SK-N-SH treated with all-trans-retinoic acid at 6 μM for 48 hours (cell line): ENCODE results near the gene TDRD3.

Experiments used
- ATAC-seq: fragments of 200-7000 bp; cut with Tn5 transposase; 3 replicates; pipeline ENCODE4 v1.9.1; 2020; ENCODE audit warnings: mild to moderate bottlenecking, moderate library complexity
- ARNTL ChIP-seq: fragments of 450-650 bp; formaldehyde crosslinking; IDR thresholded peaks from 2 replicates; pipeline ENCODE4 v1.5.0; 2020; ENCODE audit warnings: low read depth, mild to moderate bottlenecking, moderate library complexity, borderline replicate concordance
- BACH2 ChIP-seq: fragments of 250-450 bp; sonication (Bioruptor Pico); IDR thresholded peaks from 2 replicates; pipeline ENCODE4 v1.9.0; 2021; ENCODE audit warnings: mild to moderate bottlenecking, borderline replicate concordance
- CREB5 ChIP-seq: fragments of 250-450 bp; sonication (Bioruptor Pico); IDR thresholded peaks from 2 replicates; pipeline ENCODE4 v1.5.1; 2020; ENCODE audit warnings: low read depth, mild to moderate bottlenecking, moderate library complexity
- CSDC2 ChIP-seq: fragments of 250-450 bp; sonication (Bioruptor Pico); IDR thresholded peaks from 2 replicates; pipeline ENCODE4 v1.5.0; 2020; ENCODE audit warnings: mild to moderate bottlenecking, moderate library complexity
- ESRRG ChIP-seq: fragments of 250-450 bp; sonication (Bioruptor Pico); IDR thresholded peaks from 2 replicates; pipeline ENCODE4 v1.6.1; 2021; ENCODE audit warnings: mild to moderate bottlenecking
- GLIS3 ChIP-seq: fragments of 250-450 bp; sonication (Bioruptor Pico); IDR thresholded peaks from 2 replicates; pipeline ENCODE4 v1.5.0; 2020; ENCODE audit warnings: mild to moderate bottlenecking, moderate library complexity
- ISL1 ChIP-seq: fragments of 250-450 bp; sonication (Bioruptor Pico); IDR thresholded peaks from 2 replicates; pipeline ENCODE4 v2.1.2; 2022; ENCODE audit warnings: mild to moderate bottlenecking, moderate library complexity
- OSR1 ChIP-seq: fragments of 250-450 bp; sonication (Bioruptor Pico); IDR thresholded peaks from 2 replicates; pipeline ENCODE4 v1.8.0; 2022; ENCODE audit warnings: moderate library complexity, mild to moderate bottlenecking, inconsistent platforms
- POU6F1 ChIP-seq: fragments of 250-450 bp; sonication (Bioruptor Pico); IDR thresholded peaks from 2 replicates; pipeline ENCODE4 v1.8.0; 2021; ENCODE audit warnings: low read depth, mild to moderate bottlenecking, moderate library complexity, borderline replicate concordance
- PPARA ChIP-seq: fragments of 250-450 bp; sonication (Bioruptor Pico); IDR thresholded peaks from 2 replicates; pipeline ENCODE4 v1.5.0; 2020; ENCODE audit warnings: mild to moderate bottlenecking, borderline replicate concordance
- RARB ChIP-seq: fragments of 250-450 bp; sonication (Bioruptor Pico); IDR thresholded peaks from 2 replicates; pipeline ENCODE4 v1.8.0; 2021; ENCODE audit warnings: mild to moderate bottlenecking, moderate library complexity
- SNAI2 ChIP-seq: fragments of 250-450 bp; sonication (Bioruptor Pico); IDR thresholded peaks from 2 replicates; pipeline ENCODE4 v1.5.0; 2020; ENCODE audit warnings: mild to moderate bottlenecking, moderate library complexity
- TCF4 ChIP-seq: fragments of 250-450 bp; sonication (Bioruptor Pico); IDR thresholded peaks from 2 replicates; pipeline ENCODE4 v1.8.0; 2021; ENCODE audit warnings: mild to moderate bottlenecking, moderate library complexity, borderline replicate concordance
- TOX ChIP-seq: fragments of 250-450 bp; sonication (Bioruptor Pico); IDR thresholded peaks from 2 replicates; pipeline ENCODE4 v1.8.0; 2021; ENCODE audit warnings: mild to moderate bottlenecking, moderate library complexity, borderline replicate concordance
- ZC3H10 ChIP-seq: fragments of 250-450 bp; sonication (Bioruptor Pico); IDR thresholded peaks from 2 replicates; pipeline ENCODE4 v1.5.1; 2021; ENCODE audit warnings: mild to moderate bottlenecking, moderate library complexity
- ZFP3 ChIP-seq: fragments of 250-450 bp; sonication (Bioruptor Pico); IDR thresholded peaks from 2 replicates; pipeline ENCODE4 v1.5.0; 2020; ENCODE audit warnings: mild to moderate bottlenecking, moderate library complexity
- ZNF565 ChIP-seq: fragments of 450-650 bp; formaldehyde crosslinking; conservative IDR thresholded peaks from 2 replicates; pipeline ENCODE4 v1.5.0; 2020; ENCODE audit warnings: low read depth, mild to moderate bottlenecking, moderate library complexity
- ZNF70 ChIP-seq: fragments of 450-650 bp; formaldehyde crosslinking; IDR thresholded peaks from 2 replicates; pipeline ENCODE4 v1.5.0; 2020; ENCODE audit warnings: mild to moderate bottlenecking, moderate library complexity
- ZNF8 ChIP-seq: fragments of 450-650 bp; formaldehyde crosslinking; IDR thresholded peaks from 2 replicates; pipeline ENCODE4 v1.5.0; 2020; ENCODE audit warnings: mild to moderate bottlenecking, moderate library complexity
- TF ChIP-seq, protein P1 (sequence below): fragments of 250-450 bp; sonication (Bioruptor Pico); IDR thresholded peaks from 2 replicates; pipeline ENCODE4 v1.5.1; 2021; ENCODE audit warnings: mild to moderate bottlenecking, moderate library complexity
- TF ChIP-seq, protein P2 (sequence below): fragments of 250-450 bp; sonication (Bioruptor Pico); IDR thresholded peaks from 2 replicates; pipeline ENCODE4 v1.5.0; 2020; ENCODE audit warnings: mild to moderate bottlenecking, moderate library complexity

Gene TDRD3

GRCh38 chr13:60603049-60603448 is 206.0 kb downstream of the TDRD3 start:
- TF ChIP-seq ZC3H10 = no peak
- no peak for TF ChIP-seq CREB5 (CRISPR knock-in tag)
- no peak for ATAC-seq

- TF ChIP-seq GLIS3 (CRISPR knock-in tag) (no peak), ZNF565 (no peak), TCF4 (CRISPR knock-in tag) (no peak), ZFP3 (CRISPR knock-in tag) (no peak), CSDC2 (CRISPR knock-in tag) (no peak), ESRRG (CRISPR knock-in tag) (no peak), SNAI2 (no peak), RARB (CRISPR knock-in tag) (no peak), BACH2 (no peak), PPARA (CRISPR knock-in tag) (no peak), TOX (CRISPR knock-in tag) (no peak), OSR1 (CRISPR knock-in tag) (no peak), ARNTL (CRISPR knock-in tag) (no peak)
- TF ChIP-seq, protein P1, sequence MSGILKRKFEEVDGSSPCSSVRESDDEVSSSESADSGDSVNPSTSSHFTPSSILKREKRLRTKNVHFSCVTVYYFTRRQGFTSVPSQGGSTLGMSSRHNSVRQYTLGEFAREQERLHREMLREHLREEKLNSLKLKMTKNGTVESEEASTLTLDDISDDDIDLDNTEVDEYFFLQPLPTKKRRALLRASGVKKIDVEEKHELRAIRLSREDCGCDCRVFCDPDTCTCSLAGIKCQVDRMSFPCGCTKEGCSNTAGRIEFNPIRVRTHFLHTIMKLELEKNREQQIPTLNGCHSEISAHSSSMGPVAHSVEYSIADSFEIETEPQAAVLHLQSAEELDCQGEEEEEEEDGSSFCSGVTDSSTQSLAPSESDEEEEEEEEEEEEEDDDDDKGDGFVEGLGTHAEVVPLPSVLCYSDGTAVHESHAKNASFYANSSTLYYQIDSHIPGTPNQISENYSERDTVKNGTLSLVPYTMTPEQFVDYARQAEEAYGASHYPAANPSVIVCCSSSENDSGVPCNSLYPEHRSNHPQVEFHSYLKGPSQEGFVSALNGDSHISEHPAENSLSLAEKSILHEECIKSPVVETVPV (CRISPR knock-in tag) = no peak
- TF ChIP-seq, protein P2, sequence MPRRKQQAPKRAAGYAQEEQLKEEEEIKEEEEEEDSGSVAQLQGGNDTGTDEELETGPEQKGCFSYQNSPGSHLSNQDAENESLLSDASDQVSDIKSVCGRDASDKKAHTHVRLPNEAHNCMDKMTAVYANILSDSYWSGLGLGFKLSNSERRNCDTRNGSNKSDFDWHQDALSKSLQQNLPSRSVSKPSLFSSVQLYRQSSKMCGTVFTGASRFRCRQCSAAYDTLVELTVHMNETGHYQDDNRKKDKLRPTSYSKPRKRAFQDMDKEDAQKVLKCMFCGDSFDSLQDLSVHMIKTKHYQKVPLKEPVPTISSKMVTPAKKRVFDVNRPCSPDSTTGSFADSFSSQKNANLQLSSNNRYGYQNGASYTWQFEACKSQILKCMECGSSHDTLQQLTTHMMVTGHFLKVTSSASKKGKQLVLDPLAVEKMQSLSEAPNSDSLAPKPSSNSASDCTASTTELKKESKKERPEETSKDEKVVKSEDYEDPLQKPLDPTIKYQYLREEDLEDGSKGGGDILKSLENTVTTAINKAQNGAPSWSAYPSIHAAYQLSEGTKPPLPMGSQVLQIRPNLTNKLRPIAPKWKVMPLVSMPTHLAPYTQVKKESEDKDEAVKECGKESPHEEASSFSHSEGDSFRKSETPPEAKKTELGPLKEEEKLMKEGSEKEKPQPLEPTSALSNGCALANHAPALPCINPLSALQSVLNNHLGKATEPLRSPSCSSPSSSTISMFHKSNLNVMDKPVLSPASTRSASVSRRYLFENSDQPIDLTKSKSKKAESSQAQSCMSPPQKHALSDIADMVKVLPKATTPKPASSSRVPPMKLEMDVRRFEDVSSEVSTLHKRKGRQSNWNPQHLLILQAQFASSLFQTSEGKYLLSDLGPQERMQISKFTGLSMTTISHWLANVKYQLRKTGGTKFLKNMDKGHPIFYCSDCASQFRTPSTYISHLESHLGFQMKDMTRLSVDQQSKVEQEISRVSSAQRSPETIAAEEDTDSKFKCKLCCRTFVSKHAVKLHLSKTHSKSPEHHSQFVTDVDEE (CRISPR knock-in tag) = no peak
- ATAC-seq = no peak
These were observed 207.0 kb downstream of the TDRD3 start for GRCh38 chr13:60604058-60604457.

DNA sequence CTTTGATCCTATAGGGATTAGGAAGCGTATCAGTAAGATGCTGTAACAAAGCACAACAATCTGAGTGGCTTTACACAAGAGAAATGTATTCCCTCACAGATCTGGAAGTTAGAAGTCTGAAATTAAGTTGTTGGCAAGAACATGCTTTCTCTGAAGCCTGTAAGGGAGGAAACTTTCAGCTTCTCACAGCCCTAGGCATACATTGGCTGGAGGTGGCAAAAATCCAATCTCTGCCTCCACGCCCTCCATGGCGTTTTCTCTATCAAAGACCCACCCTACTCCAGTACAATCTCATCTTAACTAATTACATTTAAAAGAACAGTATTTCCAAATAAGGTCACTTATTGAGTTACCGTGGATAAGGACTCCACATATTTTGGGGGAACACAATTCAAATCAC is 211.9 kb downstream of the TDRD3 start:
- no peak for ATAC-seq
- TF ChIP-seq SNAI2 = no peak
- no peak for TF ChIP-seq TCF4 (CRISPR knock-in tag)
- TF ChIP-seq POU6F1 (CRISPR knock-in tag) = no peak
- TF ChIP-seq CREB5 (CRISPR knock-in tag) = no peak
- TF ChIP-seq ISL1 = no peak
- TF ChIP-seq ZFP3 (CRISPR knock-in tag) = no peak
- TF ChIP-seq GLIS3 (CRISPR knock-in tag) = no peak
- TF ChIP-seq, protein P2 (CRISPR knock-in tag) = no peak
- TF ChIP-seq TOX (CRISPR knock-in tag) = no peak
- no peak for TF ChIP-seq RARB (CRISPR knock-in tag)
- no peak for TF ChIP-seq ARNTL (CRISPR knock-in tag)
- TF ChIP-seq OSR1 (CRISPR knock-in tag) = no peak
- TF ChIP-seq ZNF565 = no peak
- TF ChIP-seq ZNF8 (CRISPR knock-in tag) = no peak
- TF ChIP-seq PPARA (CRISPR knock-in tag) = no peak
- TF ChIP-seq ESRRG (CRISPR knock-in tag) = no peak
- TF ChIP-seq ZNF70 = no peak
- TF ChIP-seq ZC3H10 = no peak
- no peak for TF ChIP-seq BACH2
